H1 (cell line): ENCODE measurements around the gene DHRS1. TPM values are rescaled to one million over a fixed set of nuclear protein-coding genes. Genes with fewer than 3 reads are reported as not detected.

Experiments
- KDM4A ChIP-seq: IDR thresholded peaks from one replicate; pipeline ENCODE4 v1.7.1; 2012; ENCODE audit warnings: low read depth, mild to moderate bottlenecking, moderate library complexity, low read length, inconsistent platforms; ENCODE audit not compliant: severe bottlenecking
- POLR2AphosphoS5 ChIP-seq: IDR thresholded peaks from 2 replicates; pipeline ENCODE4 v1.6.1; 2011; ENCODE audit warnings: low read depth, low read length
- SIN3A ChIP-seq, 2 experiments: IDR thresholded peaks in 1 of 2; conservative IDR thresholded peaks in 1 of 2; 2 replicates each; pipeline ENCODE4 v1.6.1; 2011 to 2012; ENCODE audit warnings: low read length in 2 of 2, improper control_type of control experiment in 1 of 2, low read depth in 1 of 2, mild to moderate bottlenecking in 1 of 2
- polyA plus RNA-seq, 7 experiments: library from polyadenylated mRNA; depleted of rRNA in 3 of 7; stranded (reverse) in 5 of 7; unstranded in 2 of 7; fragments of >200 nt in 5 of 7; fragments of 200-250 nt in 2 of 7; gene quantifications; 1 replicate in 5 of 7; 2 replicates in 1 of 7; 4 replicates in 1 of 7; pipeline versions ENCODE4 v1.2.1 to v1.2.3, GENCODE V29; 2011 to 2013; ENCODE audit warnings: missing spikeins in 2 of 7, mixed read lengths in 2 of 7
- total RNA-seq: library from RNA; stranded (reverse); fragmentation: NEBNext Ultra II Directional; extraction: Animal tissue kit (Norgen Biotek cat#: 25700); gene quantifications from 2 replicates; pipeline ENCODE4 v1.2.1, GENCODE V29; 2021

The DHRS1 gene
- total and polyA plus RNA-seq, 2 of the 8 experiments (the other 6 are each of a cell fraction or from before 2014, with no cell fraction given): 8.8 to 31.7 TPM

DNA sequence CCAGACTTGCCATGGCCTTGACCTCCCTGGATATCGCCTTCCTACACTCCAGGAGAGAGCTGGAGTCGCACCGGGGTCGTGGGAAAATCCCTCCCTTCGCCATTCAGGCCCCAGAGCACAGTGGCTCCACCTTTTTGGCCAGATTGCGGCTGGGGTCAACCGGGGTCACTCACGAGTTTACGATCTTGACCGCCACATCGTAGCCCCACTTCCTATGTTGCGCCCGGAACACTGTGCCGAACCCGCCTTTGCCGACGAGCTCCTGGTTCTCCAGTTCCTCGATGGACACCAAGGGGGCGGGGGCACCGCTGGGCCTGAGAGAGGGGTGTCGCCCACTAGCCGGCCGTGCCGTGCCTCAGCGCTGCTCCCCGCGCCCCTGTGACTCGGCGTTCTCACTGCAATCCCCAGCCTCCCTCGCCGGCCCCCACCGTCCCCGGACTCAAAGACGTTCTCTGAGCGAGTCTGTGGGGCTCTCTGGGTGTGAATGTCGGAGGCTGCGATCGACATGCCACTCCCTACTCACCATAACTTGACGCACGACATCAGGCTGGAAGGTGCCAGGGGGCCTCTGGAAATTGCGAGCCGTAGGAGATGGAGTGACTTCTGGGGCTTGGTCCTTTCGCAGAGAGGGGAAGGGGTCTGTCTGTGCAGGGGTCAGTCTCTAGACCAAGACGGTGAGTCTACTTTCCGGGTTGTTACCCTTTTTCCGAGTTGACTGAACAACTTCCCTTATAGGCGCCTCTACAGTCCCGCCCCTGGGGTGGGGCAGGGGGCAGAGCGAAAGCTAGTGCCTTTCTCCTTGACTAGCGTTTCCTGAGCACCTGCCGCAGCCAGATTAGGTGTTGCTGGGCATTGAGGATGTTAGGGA, 39.9 kb upstream of the DHRS1 start, which contains the start of gene RIPK3 (continued):
- TF ChIP-seq KDM4A (peak; percentile 76), SIN3A (conservative IDR thresholded peaks at IDR 0.05 in 1 of 2, IDR thresholded peaks at IDR 0.05 in 1 of 2; ENCODE audit: low read depth in 1 of 2, low read length in 2 of 2) (peak in 1 of 2 experiments; percentile 41; a peak in 1 of 4 replicates), POLR2AphosphoS5 (no peak)
